Liver (tissue), 9 donors: ENCODE measurements around the gene DNAJC6. TPM values are rescaled to one million over a fixed set of nuclear protein-coding genes. Genes with fewer than 3 reads are reported as not detected.

ENCODE experiments used
- DNase-seq: peaks from one replicate; pipeline ENCODE4 v3.0.0-alpha.2; 2017; ENCODE audit warnings: low spot score
- H3K27ac ChIP-seq, 2 donors: one replicate each; pipeline ENCODE4 v1.7.0; 2013; ENCODE audit warnings: inconsistent platforms in 2 of 2, low read length in 2 of 2, control low read depth in 1 of 2, low read depth in 1 of 2, mild to moderate bottlenecking in 1 of 2
- H3K27me3 ChIP-seq, 4 donors: one replicate each; pipeline versions ENCODE4 v1.6.1 to v1.7.0; 2013; ENCODE audit warnings: low read length in 3 of 4, inconsistent platforms in 1 of 4, mild to moderate bottlenecking in 1 of 4, moderate library complexity in 1 of 4; ENCODE audit not compliant: control insufficient read depth in 4 of 4, insufficient read depth in 4 of 4
- H3K36me3 ChIP-seq, 4 donors: one replicate each; pipeline versions ENCODE4 v1.6.1 to v1.7.0; 2013; ENCODE audit warnings: low read length in 3 of 4, mild to moderate bottlenecking in 3 of 4, low read depth in 1 of 4, moderate library complexity in 1 of 4; ENCODE audit not compliant: control insufficient read depth in 4 of 4, insufficient read depth in 3 of 4
- H3K4me1 ChIP-seq, 4 donors: one replicate each; pipeline versions ENCODE4 v1.6.1 to v1.7.0; 2013; ENCODE audit warnings: low read length in 3 of 4, mild to moderate bottlenecking in 3 of 4, moderate library complexity in 1 of 4; ENCODE audit not compliant: control insufficient read depth in 4 of 4, insufficient read depth in 4 of 4
- H3K4me3 ChIP-seq, 3 donors: one replicate each; pipeline versions ENCODE4 v1.6.1 to v1.7.0; 2013; ENCODE audit warnings: low read length in 3 of 3, control low read depth in 1 of 3, low read depth in 1 of 3, mild to moderate bottlenecking in 1 of 3
- H3K9ac ChIP-seq, 2 donors: one replicate each; pipeline ENCODE4 v1.7.0; 2013; ENCODE audit warnings: low read length in 2 of 2, mild to moderate bottlenecking in 2 of 2, moderate library complexity in 2 of 2, control low read depth in 1 of 2, low read depth in 1 of 2
- H3K9me3 ChIP-seq, 4 donors: one replicate each; pipeline versions ENCODE4 v1.6.1 to v1.7.0; 2013; ENCODE audit warnings: low read length in 3 of 4; ENCODE audit not compliant: control insufficient read depth in 4 of 4
- EGR1 ChIP-seq, 2 donors: IDR thresholded peaks; 2 replicates each; pipeline ENCODE4 v1.6.1; 2016 to 2018; ENCODE audit warnings: antibody characterized with exemption in 2 of 2, low read depth in 2 of 2
- FOXA1 ChIP-seq: IDR thresholded peaks from 2 replicates; pipeline ENCODE4 v1.6.1; 2016; ENCODE audit warnings: antibody characterized with exemption
- FOXA2 ChIP-seq: IDR thresholded peaks from 2 replicates; pipeline ENCODE4 v1.6.1; 2016; ENCODE audit warnings: antibody characterized with exemption
- GABPA ChIP-seq, 2 donors: IDR thresholded peaks in 1 of 2; conservative IDR thresholded peaks in 1 of 2; 2 replicates each; pipeline ENCODE4 v1.6.1; 2016; ENCODE audit warnings: antibody characterized with exemption in 2 of 2, mild to moderate bottlenecking in 1 of 2, moderate library complexity in 1 of 2
- HNF4A ChIP-seq, 2 donors: conservative IDR thresholded peaks; 2 replicates each; pipeline ENCODE4 v1.6.1; 2016; ENCODE audit warnings: antibody characterized with exemption in 2 of 2, mild to moderate bottlenecking in 2 of 2
- HNF4G ChIP-seq: IDR thresholded peaks from 2 replicates; pipeline ENCODE4 v1.6.1; 2016; ENCODE audit warnings: antibody characterized with exemption
- JUND ChIP-seq, 2 donors: IDR thresholded peaks; 2 replicates each; pipeline ENCODE4 v1.6.1; 2016; ENCODE audit warnings: antibody characterized with exemption in 2 of 2
- NR2F2 ChIP-seq: IDR thresholded peaks from 2 replicates; pipeline ENCODE4 v1.6.1; 2016; ENCODE audit warnings: antibody characterized with exemption
- RAD21 ChIP-seq, 2 donors: IDR thresholded peaks; 2 replicates each; pipeline ENCODE4 v1.6.1; 2016; ENCODE audit warnings: antibody characterized with exemption in 2 of 2, mild to moderate bottlenecking in 2 of 2
- RXRA ChIP-seq, 2 donors: IDR thresholded peaks; 2 replicates each; pipeline ENCODE4 v1.6.1; 2017 to 2018; ENCODE audit warnings: antibody characterized with exemption in 2 of 2, mild to moderate bottlenecking in 1 of 2
- SP1 ChIP-seq: IDR thresholded peaks from 2 replicates; pipeline ENCODE4 v1.6.1; 2018; ENCODE audit warnings: antibody characterized with exemption, mild to moderate bottlenecking
- TAF1 ChIP-seq: conservative IDR thresholded peaks from 2 replicates; pipeline ENCODE4 v1.6.1; 2016; ENCODE audit warnings: antibody characterized with exemption, mild to moderate bottlenecking
- YY1 ChIP-seq: IDR thresholded peaks from 2 replicates; pipeline ENCODE4 v1.6.1; 2016; ENCODE audit warnings: antibody characterized with exemption, mild to moderate bottlenecking
- WGBS: extraction: QIAGEN DNeasy Blood & Tissue Kit; methylation state at CpG from one replicate; pipeline ENCODE4 v1.1.7; 2013; 5-methylcytosine and 5-hydroxymethylcytosine counted together
- polyA plus RNA-seq, 2 donors: library from polyadenylated mRNA; stranded (reverse) in 1 of 2; unstranded in 1 of 2; fragments of 200-250 nt in 1 of 2; fragments of >200 nt in 1 of 2; fragmentation: Nextera tagmentation in 1 of 2; extraction: Ambion mirVana in 1 of 2; gene quantifications; one replicate each; pipeline versions ENCODE4 v1.2.1 to v1.2.3, GENCODE V29; 2013 to 2015
- total RNA-seq, 2 donors: library from RNA; depleted of rRNA; stranded (reverse); fragments of >200 nt; gene quantifications; one replicate each; pipeline ENCODE4 v1.2.3, GENCODE V29; 2014
- TF ChIP-seq, protein P1 (sequence below): fragments of 150-350 bp; IDR thresholded peaks from 2 replicates; pipeline ENCODE4 v1.5.1; 2017; ENCODE audit warnings: improper control_type of control experiment, low read depth, low read length; ENCODE audit not compliant: missing input control
- TF ChIP-seq, protein P2 (sequence below): IDR thresholded peaks from 2 replicates; pipeline ENCODE4 v1.6.1; 2016; ENCODE audit warnings: antibody characterized with exemption
- TF ChIP-seq, protein P3 (sequence below): IDR thresholded peaks from 2 replicates; pipeline ENCODE4 v1.6.1; 2016; ENCODE audit warnings: antibody characterized with exemption
- TF ChIP-seq, protein P4 (sequence below): IDR thresholded peaks from 2 replicates; pipeline ENCODE4 v1.6.1; 2016; ENCODE audit warnings: antibody characterized with exemption
- TF ChIP-seq, protein P5 (sequence below): IDR thresholded peaks from 2 replicates; pipeline ENCODE4 v1.6.1; 2016; ENCODE audit warnings: antibody characterized with exemption, mild to moderate bottlenecking
- donor health status: healthy.
- donor health status: healthy.
- donor health status: healthy.
- donor health status: healthy.
- donor health status: healthy.

DNAJC6 gene
- total and polyA plus RNA-seq, 4 donors: 0.15 to 35.0 (median 0.30) TPM

DNA sequence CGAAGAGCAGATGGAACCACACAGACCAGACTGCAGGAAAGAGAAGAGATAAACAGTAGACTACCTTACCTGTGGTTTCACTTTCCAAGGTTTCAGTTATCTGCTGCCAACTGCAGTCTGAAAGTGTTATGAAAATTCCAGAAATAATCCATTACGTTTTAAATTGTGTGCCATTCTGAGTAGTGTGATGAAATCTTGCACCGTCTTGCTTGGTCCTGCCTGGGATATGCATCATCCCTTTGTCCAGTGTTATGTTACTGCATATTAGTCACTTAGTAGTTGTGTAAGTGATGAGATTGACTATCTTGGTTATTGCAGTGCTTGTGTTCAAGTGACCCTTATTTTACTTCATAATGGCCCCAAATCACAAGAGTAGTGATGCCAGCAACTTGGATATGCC is 33.9 kb downstream of the DNAJC6 start:
- 90% methylated on average over 3 of the region's 3 CpGs for WGBS
- H3K9me3 ChIP-seq: no peaks in the 10 kb centered on the region
- TF ChIP-seq RAD21 (IDR thresholded peaks at IDR 0.05) (no peak), HNF4A (conservative IDR thresholded peaks at IDR 0.05) (no peak), TAF1 (no peak), FOXA2 (no peak), JUND (IDR thresholded peaks at IDR 0.05) (no peak), EGR1 (IDR thresholded peaks at IDR 0.05; ENCODE audit: low read depth in 2 of 2) (no peak), SP1 (no peak), NR2F2 (no peak), GABPA (IDR thresholded peaks at IDR 0.05 in 1 of 2, conservative IDR thresholded peaks at IDR 0.05 in 1 of 2) (no peak), RXRA (IDR thresholded peaks at IDR 0.05) (no peak), YY1 (no peak), HNF4G (no peak), FOXA1 (no peak)
- TF ChIP-seq, protein P1, sequence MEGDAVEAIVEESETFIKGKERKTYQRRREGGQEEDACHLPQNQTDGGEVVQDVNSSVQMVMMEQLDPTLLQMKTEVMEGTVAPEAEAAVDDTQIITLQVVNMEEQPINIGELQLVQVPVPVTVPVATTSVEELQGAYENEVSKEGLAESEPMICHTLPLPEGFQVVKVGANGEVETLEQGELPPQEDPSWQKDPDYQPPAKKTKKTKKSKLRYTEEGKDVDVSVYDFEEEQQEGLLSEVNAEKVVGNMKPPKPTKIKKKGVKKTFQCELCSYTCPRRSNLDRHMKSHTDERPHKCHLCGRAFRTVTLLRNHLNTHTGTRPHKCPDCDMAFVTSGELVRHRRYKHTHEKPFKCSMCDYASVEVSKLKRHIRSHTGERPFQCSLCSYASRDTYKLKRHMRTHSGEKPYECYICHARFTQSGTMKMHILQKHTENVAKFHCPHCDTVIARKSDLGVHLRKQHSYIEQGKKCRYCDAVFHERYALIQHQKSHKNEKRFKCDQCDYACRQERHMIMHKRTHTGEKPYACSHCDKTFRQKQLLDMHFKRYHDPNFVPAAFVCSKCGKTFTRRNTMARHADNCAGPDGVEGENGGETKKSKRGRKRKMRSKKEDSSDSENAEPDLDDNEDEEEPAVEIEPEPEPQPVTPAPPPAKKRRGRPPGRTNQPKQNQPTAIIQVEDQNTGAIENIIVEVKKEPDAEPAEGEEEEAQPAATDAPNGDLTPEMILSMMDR: no peak
- TF ChIP-seq, protein P2, sequence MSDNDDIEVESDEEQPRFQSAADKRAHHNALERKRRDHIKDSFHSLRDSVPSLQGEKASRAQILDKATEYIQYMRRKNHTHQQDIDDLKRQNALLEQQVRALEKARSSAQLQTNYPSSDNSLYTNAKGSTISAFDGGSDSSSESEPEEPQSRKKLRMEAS: no peak
- TF ChIP-seq, protein P3, sequence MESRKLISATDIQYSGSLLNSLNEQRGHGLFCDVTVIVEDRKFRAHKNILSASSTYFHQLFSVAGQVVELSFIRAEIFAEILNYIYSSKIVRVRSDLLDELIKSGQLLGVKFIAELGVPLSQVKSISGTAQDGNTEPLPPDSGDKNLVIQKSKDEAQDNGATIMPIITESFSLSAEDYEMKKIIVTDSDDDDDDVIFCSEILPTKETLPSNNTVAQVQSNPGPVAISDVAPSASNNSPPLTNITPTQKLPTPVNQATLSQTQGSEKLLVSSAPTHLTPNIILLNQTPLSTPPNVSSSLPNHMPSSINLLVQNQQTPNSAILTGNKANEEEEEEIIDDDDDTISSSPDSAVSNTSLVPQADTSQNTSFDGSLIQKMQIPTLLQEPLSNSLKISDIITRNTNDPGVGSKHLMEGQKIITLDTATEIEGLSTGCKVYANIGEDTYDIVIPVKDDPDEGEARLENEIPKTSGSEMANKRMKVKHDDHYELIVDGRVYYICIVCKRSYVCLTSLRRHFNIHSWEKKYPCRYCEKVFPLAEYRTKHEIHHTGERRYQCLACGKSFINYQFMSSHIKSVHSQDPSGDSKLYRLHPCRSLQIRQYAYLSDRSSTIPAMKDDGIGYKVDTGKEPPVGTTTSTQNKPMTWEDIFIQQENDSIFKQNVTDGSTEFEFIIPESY: no peak
- TF ChIP-seq, protein P4, sequence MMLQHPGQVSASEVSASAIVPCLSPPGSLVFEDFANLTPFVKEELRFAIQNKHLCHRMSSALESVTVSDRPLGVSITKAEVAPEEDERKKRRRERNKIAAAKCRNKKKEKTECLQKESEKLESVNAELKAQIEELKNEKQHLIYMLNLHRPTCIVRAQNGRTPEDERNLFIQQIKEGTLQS: no peak
- TF ChIP-seq, protein P5, sequence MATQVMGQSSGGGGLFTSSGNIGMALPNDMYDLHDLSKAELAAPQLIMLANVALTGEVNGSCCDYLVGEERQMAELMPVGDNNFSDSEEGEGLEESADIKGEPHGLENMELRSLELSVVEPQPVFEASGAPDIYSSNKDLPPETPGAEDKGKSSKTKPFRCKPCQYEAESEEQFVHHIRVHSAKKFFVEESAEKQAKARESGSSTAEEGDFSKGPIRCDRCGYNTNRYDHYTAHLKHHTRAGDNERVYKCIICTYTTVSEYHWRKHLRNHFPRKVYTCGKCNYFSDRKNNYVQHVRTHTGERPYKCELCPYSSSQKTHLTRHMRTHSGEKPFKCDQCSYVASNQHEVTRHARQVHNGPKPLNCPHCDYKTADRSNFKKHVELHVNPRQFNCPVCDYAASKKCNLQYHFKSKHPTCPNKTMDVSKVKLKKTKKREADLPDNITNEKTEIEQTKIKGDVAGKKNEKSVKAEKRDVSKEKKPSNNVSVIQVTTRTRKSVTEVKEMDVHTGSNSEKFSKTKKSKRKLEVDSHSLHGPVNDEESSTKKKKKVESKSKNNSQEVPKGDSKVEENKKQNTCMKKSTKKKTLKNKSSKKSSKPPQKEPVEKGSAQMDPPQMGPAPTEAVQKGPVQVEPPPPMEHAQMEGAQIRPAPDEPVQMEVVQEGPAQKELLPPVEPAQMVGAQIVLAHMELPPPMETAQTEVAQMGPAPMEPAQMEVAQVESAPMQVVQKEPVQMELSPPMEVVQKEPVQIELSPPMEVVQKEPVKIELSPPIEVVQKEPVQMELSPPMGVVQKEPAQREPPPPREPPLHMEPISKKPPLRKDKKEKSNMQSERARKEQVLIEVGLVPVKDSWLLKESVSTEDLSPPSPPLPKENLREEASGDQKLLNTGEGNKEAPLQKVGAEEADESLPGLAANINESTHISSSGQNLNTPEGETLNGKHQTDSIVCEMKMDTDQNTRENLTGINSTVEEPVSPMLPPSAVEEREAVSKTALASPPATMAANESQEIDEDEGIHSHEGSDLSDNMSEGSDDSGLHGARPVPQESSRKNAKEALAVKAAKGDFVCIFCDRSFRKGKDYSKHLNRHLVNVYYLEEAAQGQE: no peak

More for the DNA sequence above, 33.9 kb downstream of the DNAJC6 start:
- Histone ChIP-seq H3K27ac (no peak overlapping the region), H3K9ac (no peak overlapping the region), H3K27me3 (no peaks in the 10 kb centered on the region), H3K36me3 (no peaks in the 10 kb centered on the region), H3K4me3 (no peak overlapping the region), H3K4me1 (no peaks in the 10 kb centered on the region)
- no peak for DNase-seq
